MCF 10A (cell line): ENCODE data around the gene CHRM5. TPM values are rescaled to one million over a fixed set of nuclear protein-coding genes. Genes with fewer than 3 reads are reported as not detected.

Experiments used
- BruUV-seq: library from RNA; stranded (reverse); fragments of 400-500 nt; replicated peaks from 2 replicates; lab custom pipeline; 2021; lab: Mats Ljungman, UMichigan
- CTCF ChIA-PET: fragments of 300-600 bp; sonication (Branson Sonifier 250); formaldehyde crosslinking; extraction: SDS; loops from one replicate; lab custom pipeline; 2021; ENCODE audit warnings: antibody characterized with exemption, inconsistent platforms; lab: Yijun Ruan, JAX
- POLR2A ChIA-PET: fragments of 300-600, 350-650 bp; sonication (Branson Sonifier 250); formaldehyde crosslinking; extraction: SDS; loops from one replicate; lab custom pipeline; 2020; ENCODE audit warnings: antibody characterized with exemption, inconsistent platforms; lab: Yijun Ruan, JAX
- DNase-seq: peaks from one replicate; pipeline ENCODE4 v3.0.0-alpha.2; 2018; ENCODE audit not compliant: unreplicated experiment
- H3K27ac Mint-ChIP-seq: one replicate; pipeline ENCODE4 v1.8.0; 2022; ENCODE audit warnings: mild to moderate bottlenecking, low read depth, mixed read lengths; ENCODE audit not compliant: unreplicated experiment
- H3K27me3 Mint-ChIP-seq: one replicate; pipeline ENCODE4 v1.8.0; 2022; ENCODE audit warnings: mixed read lengths; ENCODE audit not compliant: insufficient read depth, unreplicated experiment
- H3K36me3 Mint-ChIP-seq: one replicate; pipeline ENCODE4 v1.8.0; 2022; ENCODE audit warnings: mild to moderate bottlenecking, moderate library complexity, mixed read lengths; ENCODE audit not compliant: insufficient read depth, unreplicated experiment
- H3K4me1 Mint-ChIP-seq: one replicate; pipeline ENCODE4 v1.8.0; 2022; ENCODE audit warnings: mixed read lengths; ENCODE audit not compliant: insufficient read depth, unreplicated experiment
- H3K4me3 Mint-ChIP-seq: one replicate; pipeline ENCODE4 v1.8.0; 2022; ENCODE audit warnings: mild to moderate bottlenecking, moderate library complexity, mixed read lengths; ENCODE audit not compliant: unreplicated experiment
- H3K9me3 Mint-ChIP-seq: one replicate; pipeline ENCODE4 v1.8.0; 2022; ENCODE audit warnings: mixed read lengths; ENCODE audit not compliant: unreplicated experiment
- intact Hi-C: fragments of 100-400 bp; cut with micrococcal nuclease; formaldehyde crosslinking; loops from 2 replicates; pipeline ENCODE4 v1.14.1; 2022
- total RNA-seq: library from RNA; stranded (reverse); gene quantifications from 2 replicates; pipeline ENCODE4 v1.2.3, GENCODE V29; 2022
- TF ChIP-seq, protein P1 (sequence below): fragments of 200-600 bp; IDR thresholded peaks from one replicate; pipeline ENCODE4 v1.8.0; 2022; ENCODE audit warnings: antibody characterized with exemption, mild to moderate bottlenecking; ENCODE audit not compliant: unreplicated experiment

CHRM5 gene
- total RNA-seq, 1 experiment from 2014 or later: not detected

- TF ChIP-seq, protein P1, sequence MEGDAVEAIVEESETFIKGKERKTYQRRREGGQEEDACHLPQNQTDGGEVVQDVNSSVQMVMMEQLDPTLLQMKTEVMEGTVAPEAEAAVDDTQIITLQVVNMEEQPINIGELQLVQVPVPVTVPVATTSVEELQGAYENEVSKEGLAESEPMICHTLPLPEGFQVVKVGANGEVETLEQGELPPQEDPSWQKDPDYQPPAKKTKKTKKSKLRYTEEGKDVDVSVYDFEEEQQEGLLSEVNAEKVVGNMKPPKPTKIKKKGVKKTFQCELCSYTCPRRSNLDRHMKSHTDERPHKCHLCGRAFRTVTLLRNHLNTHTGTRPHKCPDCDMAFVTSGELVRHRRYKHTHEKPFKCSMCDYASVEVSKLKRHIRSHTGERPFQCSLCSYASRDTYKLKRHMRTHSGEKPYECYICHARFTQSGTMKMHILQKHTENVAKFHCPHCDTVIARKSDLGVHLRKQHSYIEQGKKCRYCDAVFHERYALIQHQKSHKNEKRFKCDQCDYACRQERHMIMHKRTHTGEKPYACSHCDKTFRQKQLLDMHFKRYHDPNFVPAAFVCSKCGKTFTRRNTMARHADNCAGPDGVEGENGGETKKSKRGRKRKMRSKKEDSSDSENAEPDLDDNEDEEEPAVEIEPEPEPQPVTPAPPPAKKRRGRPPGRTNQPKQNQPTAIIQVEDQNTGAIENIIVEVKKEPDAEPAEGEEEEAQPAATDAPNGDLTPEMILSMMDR: peak; percentile 73
- no peaks in the 10 kb centered on the region for H3K36me3 Mint-ChIP-seq
- ChIA-PET POLR2A (interaction anchor here (0.7 kb wide), 1 partner anchor 167 kb away, joined by 5 read pairs; no protein-coding TSS in a partner anchor), CTCF (interaction anchor here (0.6 to 4.3 kb wide), 11 partner anchors 21 to 832 kb away, joined by 3 to 75 read pairs (median 3); no protein-coding TSS in a partner anchor)
- H3K4me3 Mint-ChIP-seq: no peak overlapping the region
- no peaks in the 10 kb centered on the region for H3K4me1 Mint-ChIP-seq
- DNase-seq: peak; percentile 48
- no TSS peak for BruUV-seq
- intact Hi-C loops: loop anchor here (1.0 kb wide), 1 partner anchor 229 kb away; no protein-coding TSS in a partner anchor
- H3K27me3 Mint-ChIP-seq: no peaks in the 10 kb centered on the region
- H3K27ac Mint-ChIP-seq: no peak overlapping the region
- no peaks in the 10 kb centered on the region for H3K9me3 Mint-ChIP-seq
Observed at GRCh38 chr15:33963831-33964664, 4.2 kb upstream of the CHRM5 start.

GRCh38 chr15:33964665-33965040 lies 3.6 kb upstream of the CHRM5 start:
- no TSS peak for BruUV-seq
- ChIA-PET POLR2A (interaction anchor here (0.7 kb wide), 1 partner anchor 167 kb away, joined by 5 read pairs; no protein-coding TSS in a partner anchor), CTCF (interaction anchor here (1.0 to 4.3 kb wide), 3 partner anchors 108 to 264 kb away, joined by 4 to 75 read pairs (median 4); no protein-coding TSS in a partner anchor)
- Mint-ChIP-seq H3K27ac (no peak overlapping the region), H3K9me3 (no peaks in the 10 kb centered on the region), H3K27me3 (no peaks in the 10 kb centered on the region), H3K36me3 (no peaks in the 10 kb centered on the region), H3K4me1 (no peaks in the 10 kb centered on the region), H3K4me3 (no peak overlapping the region)
- TF ChIP-seq, protein P1: no peak
- intact Hi-C loops: loop anchor here (1.0 kb wide), 1 partner anchor 229 kb away; no protein-coding TSS in a partner anchor
- no peak for DNase-seq

DNA sequence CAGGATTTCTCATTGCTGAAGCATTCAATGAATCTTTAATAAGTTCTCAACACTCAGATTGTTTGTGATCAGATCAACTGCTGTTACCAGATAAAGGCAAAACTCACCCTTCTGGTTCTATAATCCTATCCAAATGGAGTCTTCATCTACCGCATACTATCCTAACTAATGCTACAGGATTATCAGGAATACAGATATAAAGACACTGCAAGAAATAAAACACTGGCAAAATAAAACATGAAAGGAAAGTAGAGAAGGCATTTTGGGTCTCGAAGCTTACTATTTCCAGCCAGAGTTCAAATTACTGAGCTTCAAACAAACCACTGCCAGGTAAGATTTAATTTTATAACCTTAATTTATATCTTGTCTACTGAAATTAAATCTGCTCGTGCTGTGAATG lies 524 bp downstream of the CHRM5 start:
- Mint-ChIP-seq H3K9me3 (no peaks in the 10 kb centered on the region), H3K27me3 (no peaks in the 10 kb centered on the region), H3K27ac (no peak overlapping the region), H3K4me3 (no peak overlapping the region), H3K4me1 (no peaks in the 10 kb centered on the region), H3K36me3 (no peaks in the 10 kb centered on the region)
- TF ChIP-seq, protein P1: no peak
- intact Hi-C loops: no loop called here
- DNase-seq: no peak
- no TSS peak for BruUV-seq
- ChIA-PET CTCF (interaction anchor here (0.6 to 3.7 kb wide), 3 partner anchors 74 to 232 kb away, joined by 3 to 46 read pairs (median 6); no protein-coding TSS in a partner anchor), POLR2A (no interaction called here)

GRCh38 chr15:33971811-33972210 lies 3.5 kb downstream of the CHRM5 start:
- no peaks in the 10 kb centered on the region for H3K4me1 Mint-ChIP-seq
- H3K4me3 Mint-ChIP-seq: no peak overlapping the region
- no peak overlapping the region for H3K27ac Mint-ChIP-seq
- TF ChIP-seq, protein P1: no peak
- H3K9me3 Mint-ChIP-seq: no peaks in the 10 kb centered on the region
- no peaks in the 10 kb centered on the region for H3K27me3 Mint-ChIP-seq
- no TSS peak for BruUV-seq
- CTCF ChIA-PET: interaction anchor here (0.7 to 6.4 kb wide), 3 partner anchors 232 to 239 kb away, joined by 4 to 78 read pairs (median 4); no protein-coding TSS in a partner anchor
- intact Hi-C loops: no loop called here
- H3K36me3 Mint-ChIP-seq: no peaks in the 10 kb centered on the region
- POLR2A ChIA-PET: no interaction called here
- DNase-seq: no peak
